ENCODE results near the gene ZNF429. TPM values are rescaled to one million over a fixed set of nuclear protein-coding genes. Genes with fewer than 3 reads are reported as not detected.
"Not testable (repeated sequence)": the region's sequence is repeated elsewhere in the genome, so short reads cannot be mapped to it uniquely, and the experiment has no call there.

Gene ZNF429
- total RNA-seq, 4 donors from 2014 or later: 3.4 to 11.1 (median 7.4) TPM

DNA sequence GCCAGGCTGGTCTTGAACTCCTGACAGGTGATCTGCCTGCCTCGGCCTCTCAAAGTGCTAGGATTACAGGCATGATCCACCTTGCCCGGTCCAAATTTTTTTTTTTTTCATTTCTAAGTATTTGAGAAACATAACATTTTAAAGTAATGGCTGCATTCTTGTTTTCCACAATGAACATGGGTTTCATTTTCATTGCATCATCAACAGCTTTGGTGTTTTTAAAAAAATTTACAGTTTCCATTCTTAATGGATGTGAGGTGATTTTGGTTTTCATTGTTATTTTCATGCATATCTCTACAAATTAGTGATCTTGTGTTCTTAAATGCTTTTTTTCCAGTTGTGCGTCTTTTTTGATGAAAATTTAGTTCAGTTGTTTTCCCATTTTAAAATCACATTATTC, 27.5 kb downstream of the ZNF429 start:
- Histone ChIP-seq H3K27ac (no peak overlapping the region), H3K36me3 (peaks cover 6 to 68% of the 10 kb centered on the region in 2 donors), H3K9me3 (peaks cover 0 to 17% (median 8%) of the 10 kb centered on the region in 3 donors), H3K4me1 (no peaks in the 10 kb centered on the region), H3K4me3 (no peak overlapping the region), H3K27me3 (no peaks in the 10 kb centered on the region)
- DNase-seq: no peak
- ATAC-seq: no peak
- in situ Hi-C loops (cut with MboI; ENCODE audit: low sequenced_read_pairs in 4 of 4) (no loop called here), intact Hi-C loops (cut with DNase I; ENCODE audit: low total_unique reads) (no loop called here)
- no peak for TF ChIP-seq POLR2A (IDR thresholded peaks at IDR 0.05)
- TF ChIP-seq, protein P1, sequence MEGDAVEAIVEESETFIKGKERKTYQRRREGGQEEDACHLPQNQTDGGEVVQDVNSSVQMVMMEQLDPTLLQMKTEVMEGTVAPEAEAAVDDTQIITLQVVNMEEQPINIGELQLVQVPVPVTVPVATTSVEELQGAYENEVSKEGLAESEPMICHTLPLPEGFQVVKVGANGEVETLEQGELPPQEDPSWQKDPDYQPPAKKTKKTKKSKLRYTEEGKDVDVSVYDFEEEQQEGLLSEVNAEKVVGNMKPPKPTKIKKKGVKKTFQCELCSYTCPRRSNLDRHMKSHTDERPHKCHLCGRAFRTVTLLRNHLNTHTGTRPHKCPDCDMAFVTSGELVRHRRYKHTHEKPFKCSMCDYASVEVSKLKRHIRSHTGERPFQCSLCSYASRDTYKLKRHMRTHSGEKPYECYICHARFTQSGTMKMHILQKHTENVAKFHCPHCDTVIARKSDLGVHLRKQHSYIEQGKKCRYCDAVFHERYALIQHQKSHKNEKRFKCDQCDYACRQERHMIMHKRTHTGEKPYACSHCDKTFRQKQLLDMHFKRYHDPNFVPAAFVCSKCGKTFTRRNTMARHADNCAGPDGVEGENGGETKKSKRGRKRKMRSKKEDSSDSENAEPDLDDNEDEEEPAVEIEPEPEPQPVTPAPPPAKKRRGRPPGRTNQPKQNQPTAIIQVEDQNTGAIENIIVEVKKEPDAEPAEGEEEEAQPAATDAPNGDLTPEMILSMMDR (IDR thresholded peaks at IDR 0.05 in 4 of 5, conservative IDR thresholded peaks at IDR 0.05 in 1 of 5): no peak

DNA sequence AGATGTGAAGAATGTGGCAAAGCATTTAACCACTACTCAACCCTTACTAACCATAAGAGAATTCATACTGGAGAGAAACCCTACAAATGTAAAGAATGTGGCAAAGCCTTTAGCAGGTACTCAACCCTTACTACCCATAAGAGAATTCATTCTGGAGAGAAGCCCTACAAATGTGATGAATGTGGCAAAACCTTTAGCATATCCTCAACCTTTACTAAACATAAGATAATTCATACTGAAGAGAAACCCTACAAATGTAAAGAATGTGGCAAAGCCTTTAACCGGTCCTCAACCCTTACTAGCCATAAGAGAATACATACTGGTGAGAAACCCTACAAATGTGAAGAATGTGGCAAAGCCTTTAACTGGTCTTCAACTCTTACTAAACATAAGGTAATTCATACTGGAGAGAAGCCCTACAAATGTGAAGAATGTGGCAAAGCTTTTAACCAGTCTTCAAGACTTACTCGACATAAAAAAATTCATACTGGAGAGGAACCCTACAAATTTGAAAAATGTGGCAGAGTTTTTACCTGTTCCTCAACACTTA, 31.4 kb downstream of the ZNF429 start:
- intact Hi-C loops (cut with DNase I; ENCODE audit: low total_unique reads); in situ Hi-C loops (cut with MboI; ENCODE audit: low sequenced_read_pairs in 4 of 4); H3K27ac ChIP-seq; H3K4me1 ChIP-seq; H3K27me3 ChIP-seq; DNase-seq; ATAC-seq: not testable (repeated sequence)
- peak overlapping the region in 1 of 4 donors; percentile 0 for H3K4me3 ChIP-seq
- peaks cover 10 to 59% of the 10 kb centered on the region in 2 donors for H3K36me3 ChIP-seq
- H3K9me3 ChIP-seq: peaks cover 0 to 23% (median 8%) of the 10 kb centered on the region in 3 donors

DNA sequence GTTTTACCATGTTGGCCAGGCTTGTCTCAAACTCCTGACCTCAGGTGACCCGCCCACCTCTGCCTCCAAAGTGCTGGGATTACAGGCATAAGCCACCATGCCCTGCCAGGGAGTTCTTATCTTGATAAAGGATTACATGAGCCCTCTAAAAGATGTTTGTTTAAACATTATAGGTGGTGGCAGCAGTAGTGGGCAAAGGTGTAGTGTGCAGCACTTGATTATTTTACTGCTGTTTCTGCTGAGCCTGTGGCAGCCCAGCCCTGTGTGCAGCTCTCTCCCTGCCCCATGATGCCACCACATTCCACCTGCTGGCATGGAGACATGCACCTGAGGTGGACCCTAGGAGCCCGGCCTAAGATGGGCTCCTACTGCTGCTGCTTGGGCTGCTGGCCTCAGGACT, 54.0 kb downstream of the ZNF429 start:
- Histone ChIP-seq H3K4me3 (no peak overlapping the region), H3K9me3 (no peaks in the 10 kb centered on the region), H3K27me3 (no peaks in the 10 kb centered on the region), H3K27ac (no peak overlapping the region), H3K36me3 (peaks cover 0 to 18% of the 10 kb centered on the region in 2 donors), H3K4me1 (no peaks in the 10 kb centered on the region)
- no peak for DNase-seq
- in situ Hi-C loops (cut with MboI; ENCODE audit: low sequenced_read_pairs in 4 of 4): no loop called here
- TF ChIP-seq, protein P1 (IDR thresholded peaks at IDR 0.05 in 4 of 5, conservative IDR thresholded peaks at IDR 0.05 in 1 of 5): no peak
- TF ChIP-seq POLR2A (IDR thresholded peaks at IDR 0.05): no peak
- intact Hi-C loops (cut with DNase I; ENCODE audit: low total_unique reads): no loop called here
- ATAC-seq: no peak

DNA sequence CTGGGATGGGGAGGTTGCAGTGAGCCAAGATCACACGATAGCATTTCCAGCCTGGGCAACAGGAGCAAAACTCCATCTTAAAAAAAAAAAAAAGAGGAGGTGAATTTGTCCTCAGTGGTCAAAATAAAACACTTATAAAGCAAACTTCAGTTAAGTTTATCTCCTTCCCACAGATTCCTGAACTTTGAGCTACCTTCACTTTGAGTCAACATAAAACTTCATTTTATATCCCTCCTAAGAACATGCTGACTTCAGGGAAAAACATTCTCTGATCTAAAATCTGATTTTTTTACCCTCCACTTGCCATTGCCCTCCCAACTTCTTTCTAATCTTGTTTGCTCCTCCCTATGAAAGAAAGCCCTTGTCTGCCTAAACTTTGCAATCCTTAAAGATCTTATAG, 59.0 kb downstream of the ZNF429 start:
- DNase-seq: no peak
- intact Hi-C loops (cut with DNase I; ENCODE audit: low total_unique reads) (no loop called here), in situ Hi-C loops (cut with MboI; ENCODE audit: low sequenced_read_pairs in 4 of 4) (no loop called here)
- H3K27me3 ChIP-seq: no peaks in the 10 kb centered on the region
- TF ChIP-seq POLR2A (IDR thresholded peaks at IDR 0.05): no peak
- TF ChIP-seq, protein P1 (IDR thresholded peaks at IDR 0.05 in 4 of 5, conservative IDR thresholded peaks at IDR 0.05 in 1 of 5): no peak
- H3K36me3 ChIP-seq: peaks cover 0 to 4% of the 10 kb centered on the region in 2 donors
- no peak for ATAC-seq
- H3K4me3 ChIP-seq: no peak overlapping the region
- H3K4me1 ChIP-seq: no peaks in the 10 kb centered on the region
- peak overlapping the region in 1 of 4 donors; percentile 17 for H3K27ac ChIP-seq
- no peaks in the 10 kb centered on the region for H3K9me3 ChIP-seq

DNA sequence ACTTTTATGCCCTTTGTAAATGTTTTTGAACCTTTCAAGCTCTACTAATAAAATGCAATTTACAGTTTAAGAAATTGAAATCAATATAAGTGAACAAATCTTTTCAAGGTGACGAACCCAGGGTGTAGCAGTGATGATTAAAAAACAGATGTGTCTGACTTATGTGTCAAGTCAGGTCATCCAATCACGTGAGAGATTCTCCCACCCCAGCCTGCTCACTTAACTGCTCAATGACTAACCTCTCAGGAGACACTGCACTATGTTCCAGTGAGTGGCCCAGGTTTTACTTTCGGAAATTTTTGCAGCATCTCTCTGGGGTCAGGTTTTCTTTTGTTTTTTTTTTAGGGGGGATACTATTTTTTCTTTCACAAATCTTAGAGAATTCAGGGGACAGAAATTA, 60.7 kb downstream of the ZNF429 start:
- intact Hi-C loops (cut with DNase I; ENCODE audit: low total_unique reads): no loop called here
- TF ChIP-seq, protein P1 (IDR thresholded peaks at IDR 0.05 in 4 of 5, conservative IDR thresholded peaks at IDR 0.05 in 1 of 5): no peak
- TF ChIP-seq POLR2A (IDR thresholded peaks at IDR 0.05): no peak
- H3K27ac ChIP-seq: peak overlapping the region in 1 of 4 donors; percentile 53

DNA sequence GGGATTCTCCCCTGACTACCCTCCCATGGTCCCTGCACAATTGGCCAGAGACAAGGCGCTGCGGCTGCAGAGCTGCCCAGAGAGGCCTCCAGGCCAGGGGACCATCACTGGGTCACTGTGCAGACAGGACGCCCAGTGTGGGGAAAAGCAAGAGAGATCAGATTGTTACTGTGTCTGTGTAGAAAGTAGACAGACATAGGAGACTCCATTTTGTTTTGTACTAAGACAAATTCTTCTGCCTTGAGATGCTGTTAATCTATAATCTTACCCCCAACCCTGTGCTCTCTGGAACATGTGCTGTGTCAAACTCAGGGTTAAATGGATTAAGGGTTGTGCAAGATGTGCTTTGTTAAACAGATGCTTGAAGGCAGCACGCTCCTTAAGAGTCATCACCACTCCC, 62.4 kb downstream of the ZNF429 start:
- H3K27me3 ChIP-seq; in situ Hi-C loops (cut with MboI; ENCODE audit: low sequenced_read_pairs in 4 of 4); ATAC-seq; DNase-seq; intact Hi-C loops (cut with DNase I; ENCODE audit: low total_unique reads); H3K9me3 ChIP-seq; H3K4me1 ChIP-seq; H3K36me3 ChIP-seq: not testable (repeated sequence)
- Histone ChIP-seq H3K4me3 (peak overlapping the region in 3 of 4 donors; percentile 20 to 76 (median 24)), H3K27ac (peak overlapping the region in 2 of 4 donors; percentile 44 to 87)

More for the DNA sequence above, 60.7 kb downstream of the ZNF429 start:
- Histone ChIP-seq H3K27me3 (no peaks in the 10 kb centered on the region), H3K36me3 (peaks cover 0 to 4% of the 10 kb centered on the region in 2 donors), H3K4me3 (no peak overlapping the region), H3K9me3 (no peaks in the 10 kb centered on the region), H3K4me1 (no peaks in the 10 kb centered on the region)
- DNase-seq (peak in 1 of 2 donors; percentile 60), ATAC-seq (peak; percentile 52 to 61)
- in situ Hi-C loops (cut with MboI; ENCODE audit: low sequenced_read_pairs in 4 of 4): no loop called here

Measured in gastrocnemius medialis (tissue), 4 donors.